OCI-LY7 (cell line): ENCODE results near the gene DIABLO.

Experiments used
- CTCF ChIP-seq: fragments of 200-600 bp; sonication (generic); conservative IDR thresholded peaks from 2 replicates; pipeline ENCODE4 v1.5.1; 2014; ENCODE audit warnings: mild to moderate bottlenecking, antibody characterized with exemption, low read length, moderate library complexity, mixed read lengths
- EZH2phosphoT487 ChIP-seq: fragments of 200-600 bp; sonication (generic); IDR thresholded peaks from 2 replicates; pipeline ENCODE4 v1.6.1; 2018; ENCODE audit warnings: low read depth, borderline replicate concordance, mild to moderate bottlenecking, mixed run types, antibody characterized with exemption, low read length, moderate library complexity, mixed read lengths

GRCh38 chr12:122266230-122266901, 40.5 kb upstream of the DIABLO start, which contains the start of gene VPS33A:
- TF ChIP-seq CTCF (no peak), EZH2phosphoT487 (no peak)
